ENCODE data around the gene SPATS2L. TPM values are rescaled to one million over a fixed set of nuclear protein-coding genes. Genes with fewer than 3 reads are reported as not detected.

Gene SPATS2L
- total RNA-seq, 1 donor from 2014 or later = 43.8 TPM

DNA sequence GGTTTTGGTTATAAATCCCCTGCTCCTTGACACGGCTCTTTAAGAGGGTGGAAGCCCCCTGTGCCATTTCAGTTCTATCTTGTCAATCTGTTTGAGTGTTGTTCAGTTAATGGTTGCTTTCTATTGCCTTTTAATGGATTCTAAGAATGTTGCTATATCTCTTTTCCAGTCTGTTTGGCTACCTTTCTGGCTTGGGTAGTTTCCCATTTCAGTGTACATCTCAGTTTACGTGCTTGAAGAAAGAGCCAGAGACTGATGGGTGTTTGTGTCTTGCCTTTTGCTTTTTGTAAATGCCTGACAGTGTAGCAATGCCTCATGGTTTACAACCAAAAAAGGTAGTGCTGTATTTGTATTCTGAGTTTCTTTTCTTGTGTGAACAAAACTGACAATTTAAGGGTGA is 45.3 kb downstream of the SPATS2L start:
- no peak for DNase-seq

DNA sequence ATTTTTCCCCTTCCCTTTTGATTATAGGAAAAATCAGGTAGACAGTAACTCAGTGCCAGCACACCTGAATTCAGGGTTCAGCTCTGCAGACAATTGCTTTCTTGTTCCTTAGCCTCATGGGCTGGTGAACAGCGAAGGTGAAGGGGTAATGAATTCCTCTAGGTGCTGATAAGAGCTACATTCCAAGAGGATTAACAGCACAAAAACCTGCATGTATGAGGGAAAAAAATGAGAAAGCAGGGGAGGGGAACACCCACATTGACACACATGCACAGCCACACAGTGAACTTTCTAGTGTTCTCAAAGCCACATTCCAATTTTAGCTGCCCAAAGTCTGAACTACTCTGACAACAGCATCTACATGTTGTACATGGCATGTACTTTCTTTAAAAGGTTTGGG is 46.1 kb downstream of the SPATS2L start:
- no peak for DNase-seq

DNA sequence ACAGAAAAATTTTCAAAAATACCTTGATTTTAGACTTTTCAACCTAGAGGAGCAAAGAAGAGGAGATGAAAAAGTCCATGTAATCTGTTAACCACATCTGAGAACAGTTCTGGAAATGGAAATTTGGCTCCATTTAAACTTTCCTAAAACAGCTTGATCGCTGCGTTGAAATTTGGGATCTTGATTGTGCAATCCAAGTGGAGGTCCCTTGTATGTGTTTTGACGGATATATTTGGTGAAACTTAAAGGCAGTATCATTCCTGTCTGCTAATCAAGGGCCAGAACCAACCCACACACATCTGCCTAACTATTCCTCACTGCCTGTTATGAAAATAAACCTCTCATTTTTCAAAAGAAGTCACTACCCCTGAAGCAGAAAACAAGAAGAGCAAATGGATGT is 46.6 kb downstream of the SPATS2L start:
- DNase-seq = no peak

DNA sequence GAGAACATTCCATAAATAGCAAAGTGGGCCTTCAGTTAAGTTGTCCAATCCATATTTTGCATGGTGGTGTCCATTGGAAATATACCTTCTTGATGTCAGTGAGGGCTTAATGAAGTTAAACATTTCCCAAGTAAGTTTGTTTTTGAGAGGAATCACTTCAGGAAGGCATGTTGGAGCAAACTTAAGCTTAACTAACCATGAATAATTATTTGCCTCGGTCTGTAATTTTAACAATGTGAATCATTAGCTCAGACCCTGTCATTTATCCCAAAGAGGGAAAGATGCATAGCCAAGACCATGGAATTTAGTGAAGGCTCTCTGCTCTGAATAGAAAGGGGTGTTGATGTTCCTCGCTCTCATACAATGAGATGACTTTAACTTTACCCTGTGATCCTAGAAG is 47.4 kb downstream of the SPATS2L start:
- DNase-seq = no peak

DNA sequence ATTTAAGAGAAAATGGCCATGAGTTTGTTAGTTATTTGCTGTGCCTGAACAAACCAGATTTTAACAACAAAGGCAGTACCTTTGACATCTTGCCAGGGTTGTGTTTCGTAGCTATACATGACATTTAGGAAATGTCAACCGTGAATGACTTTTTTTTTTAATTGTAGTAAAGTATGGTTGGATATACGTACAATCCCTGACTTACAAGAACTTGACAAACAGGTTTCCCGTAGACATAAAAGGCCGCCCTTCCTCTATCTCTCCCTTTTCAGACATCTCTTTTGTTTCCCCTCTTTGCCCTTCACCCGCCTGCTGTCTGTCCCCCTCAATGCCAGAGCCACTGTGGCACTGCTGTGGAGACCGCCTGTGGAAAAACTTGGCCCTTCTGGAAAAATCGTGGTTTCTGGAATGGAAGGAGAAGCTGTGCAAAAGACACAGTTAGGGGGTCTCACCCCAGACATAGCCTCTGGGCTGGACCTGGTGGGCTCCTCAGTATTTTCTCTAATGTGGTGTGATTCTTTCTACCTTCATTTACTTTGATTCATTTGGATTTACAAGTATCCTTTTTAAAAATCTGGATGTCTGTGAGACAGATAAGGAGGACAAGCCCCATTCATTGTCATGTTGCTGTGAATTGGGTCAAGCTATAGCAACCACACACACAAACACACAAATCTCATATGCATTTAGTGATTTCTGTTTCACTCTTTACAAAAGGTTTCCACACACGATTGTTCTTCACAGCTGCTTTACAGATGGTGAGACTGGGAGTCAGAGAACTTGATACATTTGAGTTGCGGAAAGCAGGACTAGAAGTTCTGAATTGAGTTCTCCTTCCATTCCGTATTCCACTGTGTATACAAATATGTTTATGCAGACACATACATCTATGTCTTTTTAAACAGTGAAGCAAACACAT is 48.6 kb downstream of the SPATS2L start:
- DNase-seq = no peak

DNA sequence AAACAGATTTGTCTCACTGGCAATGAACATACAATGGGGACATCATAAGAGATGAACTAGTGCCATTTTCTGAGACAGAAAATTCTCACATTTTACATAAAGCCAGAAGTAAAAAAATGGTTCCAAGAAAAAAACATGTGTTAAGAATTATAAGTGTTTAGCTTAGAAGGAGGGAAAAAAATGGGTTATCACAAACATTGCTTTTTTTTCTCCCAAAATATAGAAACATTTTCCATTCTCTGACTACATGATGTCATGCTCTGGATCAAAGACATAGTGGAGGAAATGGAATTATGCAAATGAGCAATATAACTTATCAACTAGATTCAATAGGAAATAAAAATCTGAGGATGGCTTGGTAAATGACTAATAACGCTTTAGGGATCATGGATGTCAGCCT is 49.8 kb downstream of the SPATS2L start:
- no peak for DNase-seq

DNA sequence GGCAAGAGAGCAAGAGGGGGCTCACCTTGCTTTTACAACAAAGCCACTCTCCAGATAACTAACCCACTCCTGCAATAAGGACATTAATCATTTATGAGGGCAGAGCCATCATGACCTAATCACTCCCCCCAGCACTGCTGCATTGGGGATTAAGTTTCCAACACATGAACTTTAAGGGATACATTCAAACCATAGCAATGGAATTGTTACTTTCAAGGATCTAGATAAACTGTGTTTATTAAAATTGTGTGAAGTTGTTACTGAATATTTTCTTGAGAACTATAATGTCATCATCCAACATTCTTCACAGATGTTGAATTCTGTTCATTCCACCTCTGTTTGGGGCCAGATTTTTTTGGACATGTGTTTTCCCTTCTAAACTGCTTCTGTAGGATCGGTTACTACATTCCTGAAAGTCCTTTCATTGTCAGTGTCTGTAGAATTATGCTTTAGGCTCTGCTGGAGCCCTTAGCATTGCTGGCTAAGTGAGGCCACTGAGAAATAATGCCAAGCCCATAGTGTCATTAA is 50.4 kb downstream of the SPATS2L start:
- DNase-seq = no peak

DNA sequence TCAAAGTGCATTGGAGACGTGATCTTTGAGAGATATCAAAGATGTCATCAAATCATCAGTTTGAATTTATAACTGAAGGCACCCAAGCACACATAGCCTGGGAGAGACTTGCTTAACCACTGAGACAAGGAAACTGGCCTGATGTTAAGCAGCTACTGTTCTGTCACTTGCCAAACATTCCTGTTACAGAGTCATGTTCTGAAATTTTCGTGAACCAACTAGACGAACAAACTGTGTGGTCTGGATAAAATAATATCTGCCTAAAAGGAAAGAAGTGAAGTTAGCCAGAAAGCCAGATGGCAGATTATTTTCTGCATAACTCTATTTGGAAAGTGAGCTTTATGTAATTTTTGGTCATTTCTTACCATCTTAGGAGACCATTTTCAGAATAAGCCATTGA is 51.4 kb downstream of the SPATS2L start:
- no peak for DNase-seq

DNA sequence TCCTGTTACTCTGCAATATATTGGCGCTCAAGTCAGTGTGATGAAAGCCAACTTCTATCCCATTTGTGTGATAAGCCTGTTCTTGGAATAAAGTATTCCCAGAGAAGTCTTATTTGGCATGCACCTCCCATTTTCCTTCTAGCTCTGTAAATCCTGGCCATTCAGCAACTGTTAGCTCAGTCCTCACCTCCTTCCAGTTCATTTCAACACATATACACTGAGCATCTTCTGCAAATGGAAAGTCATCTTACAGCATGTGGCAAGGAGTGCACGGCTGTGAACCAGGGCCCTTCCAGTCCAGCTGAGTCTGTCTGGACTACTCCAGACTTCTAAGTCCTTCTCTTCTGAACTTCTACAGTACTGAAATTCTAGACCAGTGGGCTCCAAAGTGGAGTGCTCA is 53.1 kb downstream of the SPATS2L start:
- DNase-seq = no peak

DNA sequence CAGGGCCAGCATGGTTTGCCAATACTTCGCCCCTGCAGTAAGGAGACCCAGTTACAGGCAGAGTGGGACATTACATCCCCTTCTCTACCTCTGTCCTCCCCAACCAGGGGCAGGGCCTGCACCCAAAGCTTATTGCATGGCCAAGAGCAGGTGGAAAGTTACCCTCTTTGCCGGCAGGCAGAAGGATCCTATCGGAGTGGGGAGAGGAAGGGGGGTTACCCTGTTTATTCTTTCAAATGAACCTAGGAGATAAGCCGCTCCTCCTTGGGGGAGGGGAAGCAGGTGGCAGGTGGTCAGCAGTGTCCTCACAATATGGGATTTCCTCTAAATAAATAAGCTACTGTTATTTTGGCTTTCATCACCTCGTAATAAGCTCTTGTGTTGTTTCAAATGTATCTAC is 53.9 kb downstream of the SPATS2L start:
- no peak for DNase-seq

DNA sequence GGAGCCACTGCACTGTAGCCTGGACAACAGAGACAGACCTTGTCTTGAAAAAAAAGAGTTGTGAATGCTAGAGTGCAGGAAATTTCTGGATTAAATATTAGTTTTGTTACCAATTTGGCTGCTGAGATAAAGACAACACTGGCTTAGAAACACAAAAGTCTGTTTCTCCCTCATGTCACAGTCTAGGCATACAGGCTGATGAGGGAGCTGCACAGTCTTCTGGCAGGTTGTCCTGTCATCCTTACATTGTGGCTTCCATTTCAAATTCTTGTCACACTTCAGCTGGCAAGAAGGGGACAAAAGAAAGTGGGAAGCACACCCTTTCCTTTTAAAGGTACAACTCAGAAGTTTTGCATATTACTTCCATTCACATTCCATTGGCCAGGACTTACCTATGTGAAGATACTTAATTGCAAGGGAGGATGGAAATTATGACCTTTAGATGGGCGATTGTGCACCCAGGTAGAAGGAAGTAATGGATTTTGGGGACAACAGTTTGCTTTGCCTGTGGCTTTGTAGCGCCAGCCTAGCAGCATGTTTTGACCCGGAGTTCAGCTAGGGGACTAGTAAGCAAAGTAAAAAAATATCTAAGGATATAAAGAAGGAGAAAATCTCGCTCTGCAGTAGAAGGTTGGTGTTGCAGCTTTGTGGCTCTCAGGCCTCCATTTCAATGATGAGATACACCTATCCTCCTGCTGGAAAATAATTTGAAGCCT is 55.9 kb downstream of the SPATS2L start:
- no peak for DNase-seq

DNA sequence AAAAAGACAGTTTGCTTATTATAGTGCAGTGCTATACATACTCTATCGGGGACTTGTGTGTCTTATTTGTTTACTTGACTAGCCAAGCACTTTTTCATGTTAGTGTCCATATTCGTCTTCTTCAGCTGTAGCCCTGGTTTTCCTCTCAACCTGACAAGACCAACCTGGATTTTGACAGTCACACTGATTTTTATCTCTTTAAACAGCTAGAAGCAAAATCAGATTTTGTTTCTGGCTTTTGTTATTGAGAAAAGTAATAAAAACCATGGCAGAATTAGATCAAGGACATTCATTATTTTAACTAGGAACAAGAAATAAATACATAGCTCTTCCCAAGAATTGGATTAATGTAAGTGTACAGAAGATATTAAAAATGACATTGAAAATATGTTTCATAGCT is 56.8 kb downstream of the SPATS2L start:
- DNase-seq = no peak

DNA sequence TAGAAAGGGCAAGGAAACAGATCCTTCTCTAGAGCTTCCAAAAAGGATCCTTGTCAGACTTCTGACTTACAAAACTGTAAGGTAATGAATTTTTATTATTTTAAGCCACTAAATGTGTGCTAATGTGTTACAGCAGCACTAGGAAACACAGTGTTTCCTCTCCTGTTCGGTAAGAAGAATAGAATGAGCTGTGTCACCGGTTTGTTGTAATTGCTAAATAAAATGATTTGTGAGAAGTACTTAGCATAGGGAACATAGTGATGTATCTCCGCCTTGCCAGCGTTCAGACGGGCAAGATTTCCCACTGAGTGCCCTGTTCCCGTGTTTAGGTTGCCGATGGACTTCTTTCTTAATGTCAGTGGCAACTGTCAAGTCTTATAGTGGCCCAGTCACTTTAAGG is 57.6 kb downstream of the SPATS2L start:
- no peak for DNase-seq

DNA sequence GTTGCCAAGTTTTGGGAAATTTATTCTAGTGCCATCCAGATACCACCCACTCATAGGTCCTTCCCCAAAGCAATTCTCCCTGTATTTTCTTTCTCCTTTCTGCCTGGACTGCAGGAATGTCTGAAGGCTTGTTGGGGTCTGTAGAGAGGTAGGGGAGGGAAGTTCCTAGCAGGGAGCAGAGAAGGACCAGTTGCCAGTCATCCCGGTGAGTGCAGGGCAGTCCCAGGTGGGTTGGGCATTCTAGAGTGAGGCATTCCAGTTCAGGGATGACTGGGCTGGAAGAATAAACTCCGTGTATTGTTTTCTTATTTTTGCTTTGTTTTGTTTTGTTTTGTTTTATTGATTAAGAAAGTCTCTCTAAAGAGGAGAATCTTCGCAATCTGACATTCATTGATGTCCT is 58.1 kb downstream of the SPATS2L start:
- no peak for DNase-seq

DNA sequence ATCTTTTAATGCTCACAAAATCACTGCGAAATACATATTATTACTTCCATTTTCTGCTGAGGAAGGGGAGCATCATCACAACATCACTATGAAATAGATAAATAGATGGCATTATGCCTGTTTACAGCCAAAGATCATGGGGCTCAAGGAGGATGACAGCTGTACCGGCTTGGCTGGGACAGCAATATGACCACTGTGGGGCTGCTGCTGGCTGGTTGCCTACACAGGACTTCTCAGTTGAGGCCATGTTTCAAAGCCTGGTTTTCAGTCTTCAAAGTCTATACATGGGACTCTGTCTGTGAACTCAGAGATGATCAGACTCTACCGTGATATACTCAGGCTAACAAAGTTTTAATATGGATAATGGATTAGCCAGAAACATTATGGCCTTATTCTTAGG is 58.7 kb downstream of the SPATS2L start:
- no peak for DNase-seq

DNA sequence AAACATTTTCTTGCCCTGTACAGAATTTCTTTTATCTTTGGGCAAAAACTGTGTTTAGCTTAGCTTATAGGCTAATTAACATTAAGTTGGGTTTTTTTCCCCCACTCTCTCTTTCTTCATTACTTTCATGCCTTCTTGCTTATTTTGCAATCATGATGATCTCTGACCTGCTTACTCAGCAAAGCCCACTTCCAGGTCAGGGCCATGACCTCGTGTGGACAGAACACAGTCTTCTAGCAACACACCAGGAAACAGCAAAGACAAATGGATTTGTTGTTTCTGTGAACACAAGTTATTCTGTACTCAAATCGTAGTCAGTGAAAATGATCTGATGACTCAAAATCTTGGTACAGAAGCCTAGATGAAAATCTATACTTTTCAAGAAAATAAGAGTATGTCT is 60.7 kb downstream of the SPATS2L start:
- no peak for DNase-seq

DNA sequence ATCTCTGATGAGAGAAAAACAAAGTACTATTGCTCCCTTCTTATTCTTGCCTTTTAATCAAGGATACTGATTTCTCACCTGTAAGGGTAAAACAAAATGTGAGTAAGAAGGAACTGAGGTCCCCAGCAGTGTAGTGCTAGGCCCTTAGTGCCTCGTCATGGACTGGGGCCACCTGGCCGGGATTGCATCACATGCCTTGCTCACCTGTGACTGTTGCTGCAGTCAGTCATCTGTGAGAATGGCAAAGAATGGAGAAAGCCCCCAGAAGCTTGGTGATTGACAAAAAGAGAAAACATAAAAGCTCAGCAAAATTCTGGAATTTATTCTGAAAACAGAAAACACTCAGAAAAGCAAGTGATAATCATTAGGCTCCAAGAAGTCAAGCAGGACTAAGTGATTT is 63.4 kb downstream of the SPATS2L start:
- DNase-seq = no peak

DNA sequence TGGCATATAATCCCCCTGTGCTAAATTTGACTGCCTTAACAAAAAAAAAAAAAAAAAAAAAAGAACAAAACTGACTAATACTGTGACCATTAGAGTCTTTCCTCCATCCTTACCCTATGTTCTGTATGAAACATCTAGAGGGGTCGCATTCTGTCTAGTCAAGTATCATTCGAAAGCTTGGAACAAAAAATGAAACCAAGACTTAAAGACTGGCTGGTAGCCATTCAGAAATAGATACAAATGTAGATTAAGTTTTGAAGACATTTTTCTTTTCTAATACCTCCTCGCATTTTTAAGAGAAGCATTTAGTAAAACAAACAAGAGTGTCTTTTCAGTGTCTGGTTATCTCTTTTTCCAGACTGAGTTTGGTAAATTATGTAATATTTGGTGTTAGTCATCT is 66.7 kb downstream of the SPATS2L start:
- no peak for DNase-seq

DNA sequence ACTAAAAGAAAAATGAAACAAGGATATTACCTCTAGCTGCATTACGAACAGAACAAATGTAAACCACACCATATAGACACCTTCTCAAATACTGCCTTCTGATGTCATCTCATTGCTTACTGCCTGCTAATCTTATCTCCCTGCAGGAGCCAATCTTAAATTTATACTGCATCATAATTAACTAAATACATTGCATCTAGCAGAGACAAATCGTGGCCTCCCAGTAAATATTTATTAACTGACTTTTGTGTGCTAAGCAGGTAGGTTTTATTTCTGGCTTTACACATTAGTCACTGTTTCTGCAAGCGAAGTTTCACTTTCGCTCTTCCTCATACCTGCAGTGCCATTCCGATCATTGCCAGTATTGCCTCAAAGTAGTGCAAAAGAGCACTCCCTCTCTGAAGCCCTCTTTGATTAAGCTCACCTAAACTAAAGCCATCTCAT is 67.5 kb downstream of the SPATS2L start:
- DNase-seq = no peak

DNA sequence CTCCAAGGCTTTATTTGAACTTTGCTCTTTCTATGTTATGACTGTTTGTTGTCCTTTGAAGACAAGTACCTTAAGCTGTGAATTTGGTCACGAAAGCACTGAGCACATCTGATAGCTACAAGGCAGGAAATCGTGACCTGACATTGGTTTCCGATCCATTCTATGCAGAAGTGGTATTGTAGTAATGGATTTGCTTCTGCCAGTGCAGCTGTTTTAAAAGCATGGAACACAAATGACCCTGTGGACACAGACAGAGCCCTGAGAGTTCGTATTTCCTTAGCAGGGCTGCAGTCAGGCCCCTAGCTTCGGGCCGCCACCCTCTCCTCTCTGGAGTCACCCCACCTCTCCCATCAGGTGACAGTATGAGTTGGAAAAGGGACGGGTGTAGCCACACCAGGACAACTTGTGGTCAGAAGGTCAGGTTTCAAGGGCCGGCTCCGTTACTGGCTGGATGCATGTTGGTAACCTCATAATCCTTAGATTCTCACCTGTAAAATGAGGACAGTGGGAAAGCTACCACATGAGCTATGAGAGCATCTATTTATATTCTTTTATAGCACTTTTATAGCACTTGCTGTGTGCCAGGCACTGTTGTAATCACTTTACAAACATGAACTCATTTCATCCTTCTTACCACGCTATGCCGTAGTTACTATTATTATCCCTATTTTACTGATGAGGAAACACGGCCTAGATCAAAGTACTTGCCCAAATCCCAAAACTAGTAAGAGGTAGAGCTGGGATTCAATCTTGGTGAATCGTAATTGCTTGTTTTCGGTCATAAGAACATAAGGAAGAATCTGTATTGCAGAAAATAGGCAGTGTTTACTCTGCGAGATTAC is 70.2 kb downstream of the SPATS2L start:
- DNase-seq = no peak

DNA sequence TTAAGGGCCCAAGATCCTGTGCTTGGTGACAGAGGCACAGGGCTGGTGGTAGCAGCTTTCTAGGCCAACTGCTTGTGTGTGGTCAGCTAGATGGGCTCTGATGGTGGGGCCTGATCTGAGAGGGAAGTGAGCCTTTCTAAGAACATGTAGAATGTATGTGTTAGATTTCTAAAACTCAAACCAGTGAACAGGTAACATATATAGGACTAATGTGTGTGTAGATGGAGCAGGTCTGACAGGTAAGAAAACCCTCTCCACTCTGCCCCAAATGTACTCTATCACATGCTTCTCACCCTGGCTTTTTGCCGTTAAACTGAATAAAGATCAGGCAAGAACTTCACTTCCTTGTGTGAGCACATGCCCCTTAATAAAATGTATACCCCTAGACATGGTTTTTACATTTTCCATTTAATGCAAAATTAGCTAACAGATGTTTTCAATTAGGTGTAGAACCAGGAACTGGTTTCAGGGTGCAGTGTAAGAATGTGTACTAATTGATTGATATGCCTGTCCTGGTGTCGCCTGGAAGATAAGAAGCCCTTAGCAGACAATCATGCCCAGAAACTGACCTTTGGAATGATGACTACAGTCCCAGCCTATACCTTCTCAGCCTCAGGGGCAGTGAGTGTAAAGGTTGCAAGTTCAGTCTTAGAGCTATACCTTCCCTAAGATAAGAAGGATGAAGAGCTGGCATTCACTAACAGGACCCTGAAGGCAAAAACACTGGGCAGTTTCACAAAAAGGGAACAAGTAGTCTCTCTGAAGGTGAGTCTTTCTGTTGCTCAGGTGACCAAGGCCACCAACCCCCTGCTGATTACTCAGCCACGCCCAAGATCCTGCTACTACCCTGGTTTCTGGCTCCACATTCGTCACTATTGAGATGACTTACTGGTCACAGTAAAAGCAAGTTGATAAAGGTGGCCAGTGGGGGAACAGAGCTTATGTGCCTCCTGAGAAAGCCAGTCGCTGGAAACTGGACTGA is 71.2 kb downstream of the SPATS2L start:
- no peak for DNase-seq

All from occipital lobe (tissue), 2 donors.